CD4-positive, alpha-beta T cell treated with Interleukin-4 for 1 hour (primary cell): ENCODE measurements around the gene FBXO24.
A peak's percentile ranks its signal among the peaks of the same experiment; 100 is the strongest.

Experiments
- DNase-seq, 2 donors: peaks; one replicate each; pipeline ENCODE4 v3.0.0-alpha.2; 2020 to 2022

FBXO24 gene

GRCh38 chr7:100626055-100626454 is 39.9 kb downstream of the FBXO24 start:
- no peak for DNase-seq

GRCh38 chr7:100626530-100627237 is 40.6 kb downstream of the FBXO24 start:
- peak; percentile 93 to 94 for DNase-seq

- no peak for DNase-seq
Observed at GRCh38 chr7:100627238-100627549, 41.1 kb downstream of the FBXO24 start.

GRCh38 chr7:100629117-100629716 is 43.1 kb downstream of the FBXO24 start:
- DNase-seq, result peak; percentile 21 to 24

GRCh38 chr7:100630066-100630465 is 43.9 kb downstream of the FBXO24 start:
- DNase-seq, result no peak

- peak; percentile 59 to 68 for DNase-seq
Observed at GRCh38 chr7:100632951-100633717, 47.0 kb downstream of the FBXO24 start.

GRCh38 chr7:100639995-100640516 is 53.9 kb downstream of the FBXO24 start:
- no peak for DNase-seq

GRCh38 chr7:100640517-100641440 is 54.7 kb downstream of the FBXO24 start:
- no peak for DNase-seq

- DNase-seq, result no peak
Observed at GRCh38 chr7:100641463-100641859, 55.3 kb downstream of the FBXO24 start, which contains the start of gene TFR2. TSS of gene TFR2 (minus strand) at chr7:100641552. CDS start at chr7:100641509, 43 bp downstream.

GRCh38 chr7:100641860-100642533 is 55.9 kb downstream of the FBXO24 start:
- no peak for DNase-seq

GRCh38 chr7:100642534-100642907 is 56.4 kb downstream of the FBXO24 start:
- peak; percentile 39 to 57 for DNase-seq

- no peak for DNase-seq
Observed at GRCh38 chr7:100649826-100650565, 63.9 kb downstream of the FBXO24 start.
